Measurements from ENCODE around the gene PPP3R1.

DNA sequence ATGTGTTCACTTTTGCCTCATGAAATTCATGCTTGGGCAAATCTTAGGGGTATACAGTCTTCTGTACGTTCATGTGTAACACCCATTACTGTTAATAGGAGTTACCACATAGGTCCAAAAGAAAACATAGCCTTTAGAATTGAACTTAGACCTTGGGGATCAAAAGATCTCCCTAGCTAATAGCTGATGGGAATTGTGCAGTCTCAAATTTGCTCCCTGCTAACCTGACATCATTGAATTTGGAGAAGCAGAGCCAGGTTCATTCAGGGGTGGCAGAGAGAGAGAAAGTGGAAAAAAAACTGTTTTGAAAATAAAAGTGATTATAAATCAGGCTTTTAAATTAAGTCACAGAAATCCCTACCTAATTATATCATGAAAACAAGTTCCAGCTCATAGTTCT, 28.0 kb upstream of the PPP3R1 start:
- TF ChIP-seq EZH2 (IDR thresholded peaks at IDR 0.05; ENCODE audit: low read depth, unreplicated experiment) (no peak), CREB1 (CRISPR knock-in tag; IDR thresholded peaks at IDR 0.05; ENCODE audit: low read depth) (no peak), CTCF (conservative IDR thresholded peaks at IDR 0.05; ENCODE audit: low read depth in 2 of 2) (no peak), POLR2AphosphoS5 (IDR thresholded peaks at IDR 0.05; ENCODE audit: low read depth) (no peak), EZH2phosphoT487 (IDR thresholded peaks at IDR 0.05; ENCODE audit: unreplicated experiment) (no peak), ETS1 (IDR thresholded peaks at IDR 0.05) (no peak), JUNB (IDR thresholded peaks at IDR 0.05; ENCODE audit: unreplicated experiment) (no peak)
- TF ChIP-seq, protein P1, sequence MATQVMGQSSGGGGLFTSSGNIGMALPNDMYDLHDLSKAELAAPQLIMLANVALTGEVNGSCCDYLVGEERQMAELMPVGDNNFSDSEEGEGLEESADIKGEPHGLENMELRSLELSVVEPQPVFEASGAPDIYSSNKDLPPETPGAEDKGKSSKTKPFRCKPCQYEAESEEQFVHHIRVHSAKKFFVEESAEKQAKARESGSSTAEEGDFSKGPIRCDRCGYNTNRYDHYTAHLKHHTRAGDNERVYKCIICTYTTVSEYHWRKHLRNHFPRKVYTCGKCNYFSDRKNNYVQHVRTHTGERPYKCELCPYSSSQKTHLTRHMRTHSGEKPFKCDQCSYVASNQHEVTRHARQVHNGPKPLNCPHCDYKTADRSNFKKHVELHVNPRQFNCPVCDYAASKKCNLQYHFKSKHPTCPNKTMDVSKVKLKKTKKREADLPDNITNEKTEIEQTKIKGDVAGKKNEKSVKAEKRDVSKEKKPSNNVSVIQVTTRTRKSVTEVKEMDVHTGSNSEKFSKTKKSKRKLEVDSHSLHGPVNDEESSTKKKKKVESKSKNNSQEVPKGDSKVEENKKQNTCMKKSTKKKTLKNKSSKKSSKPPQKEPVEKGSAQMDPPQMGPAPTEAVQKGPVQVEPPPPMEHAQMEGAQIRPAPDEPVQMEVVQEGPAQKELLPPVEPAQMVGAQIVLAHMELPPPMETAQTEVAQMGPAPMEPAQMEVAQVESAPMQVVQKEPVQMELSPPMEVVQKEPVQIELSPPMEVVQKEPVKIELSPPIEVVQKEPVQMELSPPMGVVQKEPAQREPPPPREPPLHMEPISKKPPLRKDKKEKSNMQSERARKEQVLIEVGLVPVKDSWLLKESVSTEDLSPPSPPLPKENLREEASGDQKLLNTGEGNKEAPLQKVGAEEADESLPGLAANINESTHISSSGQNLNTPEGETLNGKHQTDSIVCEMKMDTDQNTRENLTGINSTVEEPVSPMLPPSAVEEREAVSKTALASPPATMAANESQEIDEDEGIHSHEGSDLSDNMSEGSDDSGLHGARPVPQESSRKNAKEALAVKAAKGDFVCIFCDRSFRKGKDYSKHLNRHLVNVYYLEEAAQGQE (IDR thresholded peaks at IDR 0.05; ENCODE audit: unreplicated experiment): no peak
- TF ChIP-seq, protein P2, sequence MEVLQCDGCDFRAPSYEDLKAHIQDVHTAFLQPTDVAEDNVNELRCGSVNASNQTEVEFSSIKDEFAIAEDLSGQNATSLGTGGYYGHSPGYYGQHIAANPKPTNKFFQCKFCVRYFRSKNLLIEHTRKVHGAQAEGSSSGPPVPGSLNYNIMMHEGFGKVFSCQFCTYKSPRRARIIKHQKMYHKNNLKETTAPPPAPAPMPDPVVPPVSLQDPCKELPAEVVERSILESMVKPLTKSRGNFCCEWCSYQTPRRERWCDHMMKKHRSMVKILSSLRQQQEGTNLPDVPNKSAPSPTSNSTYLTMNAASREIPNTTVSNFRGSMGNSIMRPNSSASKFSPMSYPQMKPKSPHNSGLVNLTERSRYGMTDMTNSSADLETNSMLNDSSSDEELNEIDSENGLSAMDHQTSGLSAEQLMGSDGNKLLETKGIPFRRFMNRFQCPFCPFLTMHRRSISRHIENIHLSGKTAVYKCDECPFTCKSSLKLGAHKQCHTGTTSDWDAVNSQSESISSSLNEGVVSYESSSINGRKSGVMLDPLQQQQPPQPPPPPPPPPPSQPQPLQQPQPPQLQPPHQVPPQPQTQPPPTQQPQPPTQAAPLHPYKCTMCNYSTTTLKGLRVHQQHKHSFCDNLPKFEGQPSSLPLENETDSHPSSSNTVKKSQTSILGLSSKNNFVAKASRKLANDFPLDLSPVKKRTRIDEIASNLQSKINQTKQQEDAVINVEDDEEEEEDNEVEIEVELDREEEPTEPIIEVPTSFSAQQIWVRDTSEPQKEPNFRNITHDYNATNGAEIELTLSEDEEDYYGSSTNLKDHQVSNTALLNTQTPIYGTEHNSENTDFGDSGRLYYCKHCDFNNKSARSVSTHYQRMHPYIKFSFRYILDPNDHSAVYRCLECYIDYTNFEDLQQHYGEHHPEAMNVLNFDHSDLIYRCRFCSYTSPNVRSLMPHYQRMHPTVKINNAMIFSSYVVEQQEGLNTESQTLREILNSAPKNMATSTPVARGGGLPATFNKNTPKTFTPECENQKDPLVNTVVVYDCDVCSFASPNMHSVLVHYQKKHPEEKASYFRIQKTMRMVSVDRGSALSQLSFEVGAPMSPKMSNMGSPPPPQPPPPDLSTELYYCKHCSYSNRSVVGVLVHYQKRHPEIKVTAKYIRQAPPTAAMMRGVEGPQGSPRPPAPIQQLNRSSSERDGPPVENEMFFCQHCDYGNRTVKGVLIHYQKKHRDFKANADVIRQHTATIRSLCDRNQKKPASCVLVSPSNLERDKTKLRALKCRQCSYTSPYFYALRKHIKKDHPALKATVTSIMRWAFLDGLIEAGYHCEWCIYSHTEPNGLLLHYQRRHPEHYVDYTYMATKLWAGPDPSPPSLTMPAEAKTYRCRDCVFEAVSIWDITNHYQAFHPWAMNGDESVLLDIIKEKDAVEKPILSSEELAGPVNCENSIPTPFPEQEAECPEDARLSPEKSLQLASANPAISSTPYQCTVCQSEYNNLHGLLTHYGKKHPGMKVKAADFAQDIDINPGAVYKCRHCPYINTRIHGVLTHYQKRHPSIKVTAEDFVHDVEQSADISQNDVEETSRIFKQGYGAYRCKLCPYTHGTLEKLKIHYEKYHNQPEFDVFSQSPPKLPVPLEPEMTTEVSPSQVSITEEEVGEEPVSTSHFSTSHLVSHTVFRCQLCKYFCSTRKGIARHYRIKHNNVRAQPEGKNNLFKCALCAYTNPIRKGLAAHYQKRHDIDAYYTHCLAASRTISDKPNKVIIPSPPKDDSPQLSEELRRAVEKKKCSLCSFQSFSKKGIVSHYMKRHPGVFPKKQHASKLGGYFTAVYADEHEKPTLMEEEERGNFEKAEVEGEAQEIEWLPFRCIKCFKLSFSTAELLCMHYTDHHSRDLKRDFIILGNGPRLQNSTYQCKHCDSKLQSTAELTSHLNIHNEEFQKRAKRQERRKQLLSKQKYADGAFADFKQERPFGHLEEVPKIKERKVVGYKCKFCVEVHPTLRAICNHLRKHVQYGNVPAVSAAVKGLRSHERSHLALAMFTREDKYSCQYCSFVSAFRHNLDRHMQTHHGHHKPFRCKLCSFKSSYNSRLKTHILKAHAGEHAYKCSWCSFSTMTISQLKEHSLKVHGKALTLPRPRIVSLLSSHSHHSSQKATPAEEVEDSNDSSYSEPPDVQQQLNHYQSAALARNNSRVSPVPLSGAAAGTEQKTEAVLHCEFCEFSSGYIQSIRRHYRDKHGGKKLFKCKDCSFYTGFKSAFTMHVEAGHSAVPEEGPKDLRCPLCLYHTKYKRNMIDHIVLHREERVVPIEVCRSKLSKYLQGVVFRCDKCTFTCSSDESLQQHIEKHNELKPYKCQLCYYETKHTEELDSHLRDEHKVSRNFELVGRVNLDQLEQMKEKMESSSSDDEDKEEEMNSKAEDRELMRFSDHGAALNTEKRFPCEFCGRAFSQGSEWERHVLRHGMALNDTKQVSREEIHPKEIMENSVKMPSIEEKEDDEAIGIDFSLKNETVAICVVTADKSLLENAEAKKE (CRISPR knock-in tag; IDR thresholded peaks at IDR 0.05): no peak
